GM04504 (cell line): ENCODE results near the gene TNFRSF18.

Source experiments
- DNase-seq: peaks from one replicate; pipeline ENCODE4 v3.0.0-alpha.2; 2012; ENCODE audit warnings: low read depth

TNFRSF18 gene

GRCh38 chr1:1240348-1240732 lies 33.9 kb upstream of the TNFRSF18 start:
- DNase-seq: no peak

- no peak for DNase-seq
Observed at GRCh38 chr1:1239614-1240347, 33.4 kb upstream of the TNFRSF18 start.

- no peak for DNase-seq
Observed at GRCh38 chr1:1239227-1239613, 32.8 kb upstream of the TNFRSF18 start.

GRCh38 chr1:1238702-1239178 lies 32.3 kb upstream of the TNFRSF18 start:
- no peak for DNase-seq

- DNase-seq: no peak
Observed at GRCh38 chr1:1237874-1238701, 31.7 kb upstream of the TNFRSF18 start.

GRCh38 chr1:1236945-1237873 lies 30.8 kb upstream of the TNFRSF18 start:
- no peak for DNase-seq

- no peak for DNase-seq
Observed at GRCh38 chr1:1236176-1236763, 29.9 kb upstream of the TNFRSF18 start.

GRCh38 chr1:1235016-1235744 lies 28.8 kb upstream of the TNFRSF18 start:
- no peak for DNase-seq

- DNase-seq: no peak
Observed at GRCh38 chr1:1234180-1234808, 27.9 kb upstream of the TNFRSF18 start.

GRCh38 chr1:1233567-1233892 lies 27.1 kb upstream of the TNFRSF18 start:
- DNase-seq: no peak

GRCh38 chr1:1232796-1233566 lies 26.6 kb upstream of the TNFRSF18 start:
- no peak for DNase-seq

- DNase-seq: no peak
Observed at GRCh38 chr1:1232208-1232795, 25.9 kb upstream of the TNFRSF18 start, which contains the start of gene B3GALT6. Gene B3GALT6, plus strand, starts transcription at chr1:1232237. Its CDS starts 42 bp downstream, at chr1:1232279.

GRCh38 chr1:1231400-1232207 lies 25.2 kb upstream of the TNFRSF18 start, which contains the start of gene SDF4:
Gene SDF4, minus strand, starts transcription at chr1:1232001. Its CDS starts 3,229 bp downstream, at chr1:1228772.
- peak; percentile 93 for DNase-seq

- peak; percentile 69 for DNase-seq
Observed at GRCh38 chr1:1230656-1231399, 24.4 kb upstream of the TNFRSF18 start.

GRCh38 chr1:1229770-1230169 lies 23.4 kb upstream of the TNFRSF18 start:
- DNase-seq: no peak

GRCh38 chr1:1228596-1229321 lies 22.4 kb upstream of the TNFRSF18 start:
- no peak for DNase-seq

GRCh38 chr1:1228187-1228586 lies 21.8 kb upstream of the TNFRSF18 start:
- DNase-seq: no peak
